GM06990 (cell line): ENCODE data around the gene CFTR.
"Not testable (repeated sequence)": the region's sequence is repeated elsewhere in the genome, so short reads cannot be mapped to it uniquely, and the experiment has no call there.

Source experiments
- DNase-seq: peaks from one replicate; pipeline ENCODE4 v3.0.0-alpha.2; 2011; ENCODE audit not compliant: insufficient read length; ENCODE audit errors: extremely low read depth
- H3K27me3 ChIP-seq: replicated peaks from 2 replicates; pipeline ENCODE4 v1.6.0; 2011; ENCODE audit warnings: low read length; ENCODE audit not compliant: control insufficient read depth, insufficient read depth
- H3K36me3 ChIP-seq: 2 replicates; pipeline ENCODE4 v1.5.1; 2011; ENCODE audit warnings: low read length; ENCODE audit not compliant: control insufficient read depth, insufficient read depth
- H3K4me3 ChIP-seq: replicated peaks from 2 replicates; pipeline ENCODE4 v1.5.1; 2011; ENCODE audit warnings: low read depth, mild to moderate bottlenecking, control low read depth, low read length
- TF ChIP-seq, protein P1 (sequence below): IDR thresholded peaks from 2 replicates; pipeline ENCODE4 v1.5.1; 2011; ENCODE audit warnings: low read length, control low read depth, mild to moderate bottlenecking, inconsistent platforms; ENCODE audit not compliant: insufficient read depth, poor library complexity, severe bottlenecking

CFTR gene

DNA sequence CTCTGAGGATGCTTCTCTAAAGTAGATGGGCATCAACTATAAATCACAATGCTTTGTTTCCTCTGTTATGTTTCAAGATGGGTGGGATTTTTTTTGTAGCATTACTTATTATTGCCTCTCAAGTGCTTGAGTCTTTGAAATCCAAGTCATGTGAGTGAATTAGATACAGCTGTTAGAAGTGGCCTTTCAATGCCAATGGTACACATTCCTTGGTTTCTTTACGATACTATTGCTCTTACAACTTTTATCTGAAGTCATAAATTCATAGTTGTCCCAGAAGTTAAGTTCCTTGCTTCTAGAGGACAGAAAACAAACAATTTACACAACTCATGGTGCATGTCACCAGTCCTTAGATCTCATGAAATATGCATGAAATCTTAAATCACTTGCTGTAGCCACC, 15.5 kb downstream of the CFTR start:
- H3K36me3 ChIP-seq, result no peaks in the 10 kb centered on the region
- TF ChIP-seq, protein P1, sequence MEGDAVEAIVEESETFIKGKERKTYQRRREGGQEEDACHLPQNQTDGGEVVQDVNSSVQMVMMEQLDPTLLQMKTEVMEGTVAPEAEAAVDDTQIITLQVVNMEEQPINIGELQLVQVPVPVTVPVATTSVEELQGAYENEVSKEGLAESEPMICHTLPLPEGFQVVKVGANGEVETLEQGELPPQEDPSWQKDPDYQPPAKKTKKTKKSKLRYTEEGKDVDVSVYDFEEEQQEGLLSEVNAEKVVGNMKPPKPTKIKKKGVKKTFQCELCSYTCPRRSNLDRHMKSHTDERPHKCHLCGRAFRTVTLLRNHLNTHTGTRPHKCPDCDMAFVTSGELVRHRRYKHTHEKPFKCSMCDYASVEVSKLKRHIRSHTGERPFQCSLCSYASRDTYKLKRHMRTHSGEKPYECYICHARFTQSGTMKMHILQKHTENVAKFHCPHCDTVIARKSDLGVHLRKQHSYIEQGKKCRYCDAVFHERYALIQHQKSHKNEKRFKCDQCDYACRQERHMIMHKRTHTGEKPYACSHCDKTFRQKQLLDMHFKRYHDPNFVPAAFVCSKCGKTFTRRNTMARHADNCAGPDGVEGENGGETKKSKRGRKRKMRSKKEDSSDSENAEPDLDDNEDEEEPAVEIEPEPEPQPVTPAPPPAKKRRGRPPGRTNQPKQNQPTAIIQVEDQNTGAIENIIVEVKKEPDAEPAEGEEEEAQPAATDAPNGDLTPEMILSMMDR, result no peak
- DNase-seq, result no peak
- H3K4me3 ChIP-seq, result no peak overlapping the region
- H3K27me3 ChIP-seq, result no peaks in the 10 kb centered on the region

DNA sequence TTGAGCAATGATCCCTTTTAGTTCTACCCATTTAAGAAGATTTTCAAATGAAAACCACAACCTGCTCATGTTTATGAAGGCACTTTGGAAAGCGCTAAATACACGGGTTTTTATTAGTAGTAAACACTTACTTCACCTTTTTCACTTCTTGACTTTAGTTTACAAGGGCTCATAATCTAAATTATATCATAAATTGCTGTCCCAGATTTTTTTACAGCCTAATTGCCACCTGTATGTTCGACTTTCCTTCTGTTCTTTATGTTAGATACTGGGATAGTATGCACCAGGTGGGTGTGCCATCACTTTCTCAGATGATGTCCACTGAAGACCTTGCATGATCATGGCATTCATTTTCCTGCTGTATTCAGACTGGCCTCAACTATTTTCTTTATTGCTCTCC, 22.5 kb downstream of the CFTR start:
- Histone ChIP-seq H3K4me3 (no peak overlapping the region), H3K27me3 (no peaks in the 10 kb centered on the region), H3K36me3 (no peaks in the 10 kb centered on the region)
- no peak for DNase-seq
- TF ChIP-seq, protein P1, result no peak

DNA sequence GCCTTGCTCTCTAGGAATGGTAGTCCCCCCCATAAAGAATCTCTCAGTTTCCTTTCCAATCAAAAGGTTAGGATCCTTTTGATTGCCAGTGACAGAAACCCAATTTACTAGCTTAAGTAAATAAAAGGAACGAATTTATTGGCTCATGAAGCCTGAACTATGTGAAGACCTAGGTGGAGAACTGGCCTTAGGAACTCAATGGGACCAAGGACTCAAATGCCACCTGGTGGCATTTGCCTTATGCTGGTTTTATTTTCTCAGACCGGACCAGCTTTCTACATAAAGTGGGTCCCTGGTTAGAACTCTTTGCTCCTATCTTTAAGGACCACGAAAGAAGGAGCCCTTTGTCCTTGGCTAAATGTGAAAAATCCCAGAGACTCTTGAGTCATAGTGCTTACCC, 25.4 kb downstream of the CFTR start:
- TF ChIP-seq, protein P1, result no peak
- Histone ChIP-seq H3K27me3 (no peaks in the 10 kb centered on the region), H3K4me3 (no peak overlapping the region), H3K36me3 (no peaks in the 10 kb centered on the region)
- no peak for DNase-seq

DNA sequence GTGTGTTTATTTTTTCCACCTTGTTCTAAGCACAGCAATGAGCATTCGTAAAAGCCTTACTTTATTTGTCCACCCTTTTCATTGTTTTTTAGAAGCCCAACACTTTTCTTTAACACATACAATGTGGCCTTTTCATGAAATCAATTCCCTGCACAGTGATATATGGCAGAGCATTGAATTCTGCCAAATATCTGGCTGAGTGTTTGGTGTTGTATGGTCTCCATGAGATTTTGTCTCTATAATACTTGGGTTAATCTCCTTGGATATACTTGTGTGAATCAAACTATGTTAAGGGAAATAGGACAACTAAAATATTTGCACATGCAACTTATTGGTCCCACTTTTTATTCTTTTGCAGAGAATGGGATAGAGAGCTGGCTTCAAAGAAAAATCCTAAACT, 28.9 kb downstream of the CFTR start:
- no peak for DNase-seq
- Histone ChIP-seq H3K27me3 (no peaks in the 10 kb centered on the region), H3K4me3 (no peak overlapping the region), H3K36me3 (no peaks in the 10 kb centered on the region)
- TF ChIP-seq, protein P1, result no peak

DNA sequence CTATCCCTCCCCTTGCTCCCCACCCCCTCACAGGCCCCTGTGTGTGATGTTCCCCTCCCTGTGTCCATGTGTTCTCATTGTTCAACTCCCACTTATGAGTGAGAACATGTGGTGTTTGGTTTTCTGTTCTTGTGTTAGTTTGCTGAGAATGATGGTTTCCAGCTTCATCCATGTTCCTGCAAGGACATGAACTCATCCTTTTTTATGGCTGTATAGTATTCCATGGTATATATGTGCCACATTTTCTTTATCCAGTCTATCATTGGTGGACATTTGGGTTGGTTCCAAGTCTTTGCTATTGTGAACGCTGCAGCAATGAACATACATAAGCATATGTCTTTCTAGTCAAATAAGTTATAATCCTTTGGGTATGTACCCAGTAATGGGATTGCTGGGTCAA, 37.4 kb downstream of the CFTR start:
- DNase-seq, H3K27me3 ChIP-seq, H3K36me3 ChIP-seq: not testable (repeated sequence)

DNA sequence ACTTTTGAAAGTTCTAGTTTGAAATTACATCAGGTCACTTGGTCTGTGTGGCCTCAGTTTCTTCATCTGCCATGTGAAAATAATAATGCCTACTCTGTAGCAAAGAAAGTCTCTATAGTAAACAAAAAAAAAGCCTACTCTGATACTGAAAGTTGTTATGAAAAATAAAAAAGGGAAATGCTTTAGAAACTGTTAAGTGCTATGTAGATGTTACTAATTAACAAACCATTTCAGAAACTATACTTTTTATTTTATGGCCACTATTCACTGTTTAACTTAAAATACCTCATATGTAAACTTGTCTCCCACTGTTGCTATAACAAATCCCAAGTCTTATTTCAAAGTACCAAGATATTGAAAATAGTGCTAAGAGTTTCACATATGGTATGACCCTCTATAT, 50.6 kb downstream of the CFTR start:
- no peak overlapping the region for H3K4me3 ChIP-seq
- TF ChIP-seq, protein P1, result no peak
- DNase-seq, result no peak
- H3K27me3 ChIP-seq, result no peaks in the 10 kb centered on the region
- H3K36me3 ChIP-seq, result no peaks in the 10 kb centered on the region

More for the DNA sequence above, 37.4 kb downstream of the CFTR start:
- not testable (repeated sequence) for H3K4me3 ChIP-seq
